Muscle layer of colon (tissue), 2 donors: Measurements from ENCODE around the gene SPATS2.

Source experiments
- H3K27ac ChIP-seq: one replicate; pipeline ENCODE4 v1.7.0; 2013; ENCODE audit warnings: low read depth, mild to moderate bottlenecking, low read length, moderate library complexity
- H3K27me3 ChIP-seq, 2 donors: one replicate each; pipeline ENCODE4 v1.7.0; 2013; ENCODE audit warnings: low read length in 2 of 2, mild to moderate bottlenecking in 2 of 2; ENCODE audit not compliant: insufficient read depth in 2 of 2, control insufficient read depth in 1 of 2
- H3K36me3 ChIP-seq: one replicate; pipeline ENCODE4 v1.7.0; 2013; ENCODE audit warnings: mild to moderate bottlenecking, low read length; ENCODE audit not compliant: insufficient read depth
- H3K4me1 ChIP-seq: one replicate; pipeline ENCODE4 v1.7.0; 2013; ENCODE audit warnings: mild to moderate bottlenecking, low read length; ENCODE audit not compliant: insufficient read depth
- H3K4me3 ChIP-seq, 2 donors: one replicate each; pipeline ENCODE4 v1.7.0; 2013; ENCODE audit warnings: low read length in 2 of 2, low read depth in 1 of 2, mild to moderate bottlenecking in 1 of 2, moderate library complexity in 1 of 2
- H3K9ac ChIP-seq: one replicate; pipeline ENCODE4 v1.7.0; 2013; ENCODE audit warnings: low read length
- H3K9me3 ChIP-seq: one replicate; pipeline ENCODE4 v1.7.0; 2013; ENCODE audit warnings: mild to moderate bottlenecking, low read length
- donor health status: abdominal sarcoma.
- donor health status: Adenocarcinoma of cecum.

Gene SPATS2

GRCh38 chr12:49557187-49557916, 190.1 kb downstream of the SPATS2 start:
- Histone ChIP-seq H3K9me3 (no peaks in the 10 kb centered on the region), H3K36me3 (peaks cover 52% of the 10 kb centered on the region), H3K27ac (no peak overlapping the region), H3K4me3 (no peak overlapping the region), H3K9ac (no peak overlapping the region), H3K27me3 (no peaks in the 10 kb centered on the region), H3K4me1 (no peaks in the 10 kb centered on the region)

GRCh38 chr12:49557917-49558215, 190.6 kb downstream of the SPATS2 start:
- Histone ChIP-seq H3K9me3 (no peaks in the 10 kb centered on the region), H3K27me3 (no peaks in the 10 kb centered on the region), H3K4me3 (no peak overlapping the region), H3K27ac (no peak overlapping the region), H3K4me1 (no peaks in the 10 kb centered on the region), H3K36me3 (peaks cover 57% of the 10 kb centered on the region), H3K9ac (no peak overlapping the region)

- Histone ChIP-seq H3K36me3 (peaks cover 63% of the 10 kb centered on the region), H3K9ac (no peak overlapping the region), H3K4me1 (no peaks in the 10 kb centered on the region), H3K9me3 (no peaks in the 10 kb centered on the region), H3K4me3 (no peak overlapping the region), H3K27me3 (no peaks in the 10 kb centered on the region), H3K27ac (no peak overlapping the region)
Measured at GRCh38 chr12:49558526-49558925, 191.3 kb downstream of the SPATS2 start.

- no peak overlapping the region for H3K9ac ChIP-seq
- peaks cover 69% of the 10 kb centered on the region for H3K36me3 ChIP-seq
- no peaks in the 10 kb centered on the region for H3K9me3 ChIP-seq
- no peaks in the 10 kb centered on the region for H3K27me3 ChIP-seq
- no peak overlapping the region for H3K27ac ChIP-seq
- H3K4me1 ChIP-seq, result no peaks in the 10 kb centered on the region
- no peak overlapping the region for H3K4me3 ChIP-seq
Measured at GRCh38 chr12:49559011-49559675, 191.9 kb downstream of the SPATS2 start.

- H3K27ac ChIP-seq, result no peak overlapping the region
- H3K36me3 ChIP-seq, result peaks cover 82% of the 10 kb centered on the region
Measured at GRCh38 chr12:49560695-49561094, 193.4 kb downstream of the SPATS2 start.

DNA sequence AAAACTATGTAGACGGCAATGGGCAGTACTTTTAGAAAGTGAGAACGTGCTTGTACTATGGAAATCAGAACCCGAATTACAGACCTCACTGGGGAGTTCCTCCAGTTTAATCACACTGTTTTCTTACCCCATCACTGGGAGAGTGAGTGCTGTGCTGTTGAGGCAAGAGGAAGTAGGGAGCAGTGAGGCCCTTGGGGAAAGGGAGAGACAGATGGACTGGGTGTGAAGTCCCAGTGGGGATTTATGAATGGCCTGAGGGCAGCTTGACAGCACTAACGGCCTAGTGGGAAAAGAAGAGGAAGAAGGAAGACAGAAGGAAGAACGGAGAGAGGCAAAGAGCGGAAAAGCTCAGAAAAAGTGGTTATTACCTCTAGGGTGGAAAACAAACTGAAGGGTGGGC, 195.0 kb downstream of the SPATS2 start:
- H3K27ac ChIP-seq, result no peak overlapping the region
- H3K36me3 ChIP-seq, result peaks cover 71% of the 10 kb centered on the region
- H3K9me3 ChIP-seq, result no peaks in the 10 kb centered on the region
- H3K4me3 ChIP-seq, result no peak overlapping the region
- no peak overlapping the region for H3K9ac ChIP-seq
- peaks cover 11% of the 10 kb centered on the region for H3K4me1 ChIP-seq
- no peaks in the 10 kb centered on the region for H3K27me3 ChIP-seq

More at GRCh38 chr12:49560695-49561094, 193.4 kb downstream of the SPATS2 start:
- Histone ChIP-seq H3K9me3 (no peaks in the 10 kb centered on the region), H3K9ac (no peak overlapping the region), H3K4me1 (no peaks in the 10 kb centered on the region), H3K27me3 (no peaks in the 10 kb centered on the region), H3K4me3 (no peak overlapping the region)

DNA sequence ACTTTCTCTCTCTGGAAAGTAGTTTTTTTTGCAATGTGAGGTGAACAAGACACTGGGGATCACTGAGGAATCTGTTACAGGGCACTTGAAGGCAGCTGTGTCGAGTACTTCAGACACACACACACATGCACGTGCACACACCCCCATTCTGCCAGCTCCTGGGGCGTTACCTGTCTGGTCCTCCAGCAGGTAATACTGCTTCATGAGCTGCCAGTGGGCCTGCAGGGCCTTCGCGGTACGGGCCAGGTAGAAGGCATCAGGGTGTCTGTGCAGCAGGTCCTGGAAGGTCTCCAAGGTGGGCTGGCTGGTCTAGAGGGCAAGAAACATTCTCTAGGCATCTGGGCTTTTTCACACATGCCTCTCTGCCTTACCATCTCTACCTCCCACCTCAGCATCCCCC, 195.6 kb downstream of the SPATS2 start:
- Histone ChIP-seq H3K9me3 (no peaks in the 10 kb centered on the region), H3K27me3 (no peaks in the 10 kb centered on the region)

DNA sequence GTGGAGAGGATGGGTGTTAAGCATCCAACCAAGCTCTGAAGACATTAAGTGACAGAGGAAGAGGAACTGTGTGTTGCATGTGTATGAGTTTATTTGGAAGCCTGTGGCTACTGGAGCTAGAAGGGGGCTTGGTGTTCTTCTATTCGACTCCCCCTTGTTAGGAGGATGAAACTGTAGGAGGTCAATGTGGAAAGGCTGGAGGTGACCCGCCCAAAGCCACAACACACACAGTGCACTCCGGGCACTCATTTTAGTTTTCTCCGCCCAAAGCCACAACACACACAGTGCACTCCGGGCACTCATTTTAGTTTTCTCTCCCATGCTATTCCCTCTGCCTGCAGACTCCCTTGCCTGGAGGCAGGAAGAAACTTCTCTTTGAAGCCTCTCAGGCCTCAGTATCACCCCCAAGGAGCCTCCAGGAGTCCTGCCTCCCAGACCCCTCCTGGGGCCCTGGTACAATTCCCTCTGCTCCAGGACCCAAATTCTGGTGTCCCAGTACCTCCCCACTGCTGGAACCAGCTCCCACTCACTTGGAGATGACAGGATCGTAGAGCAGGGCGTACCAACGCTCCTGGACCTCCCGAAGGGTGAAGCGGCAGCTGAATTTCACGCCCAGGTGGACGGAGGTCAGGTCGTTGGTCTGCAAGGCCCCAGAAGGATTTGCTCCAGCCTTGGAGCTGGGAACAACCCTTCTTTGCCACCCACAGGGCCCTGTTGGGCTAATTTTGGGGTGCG, 196.9 kb downstream of the SPATS2 start:
- Histone ChIP-seq H3K9ac (no peak overlapping the region), H3K9me3 (no peaks in the 10 kb centered on the region), H3K36me3 (peaks cover 60% of the 10 kb centered on the region), H3K27me3 (no peaks in the 10 kb centered on the region), H3K4me1 (peaks cover 13% of the 10 kb centered on the region), H3K27ac (no peak overlapping the region), H3K4me3 (no peak overlapping the region)

More for the DNA sequence above, 195.6 kb downstream of the SPATS2 start:
- H3K4me1 ChIP-seq, result peaks cover 13% of the 10 kb centered on the region
- H3K9ac ChIP-seq, result no peak overlapping the region
- no peak overlapping the region for H3K4me3 ChIP-seq
- H3K27ac ChIP-seq, result no peak overlapping the region
- peaks cover 69% of the 10 kb centered on the region for H3K36me3 ChIP-seq

- H3K27ac ChIP-seq, result no peak overlapping the region
- H3K9me3 ChIP-seq, result no peaks in the 10 kb centered on the region
- H3K27me3 ChIP-seq, result no peaks in the 10 kb centered on the region
- H3K4me3 ChIP-seq, result no peak overlapping the region
- no peak overlapping the region for H3K9ac ChIP-seq
- peaks cover 13% of the 10 kb centered on the region for H3K4me1 ChIP-seq
- H3K36me3 ChIP-seq, result peaks cover 53% of the 10 kb centered on the region
Measured at GRCh38 chr12:49564686-49565405, 197.6 kb downstream of the SPATS2 start.

GRCh38 chr12:49565406-49566265, 198.4 kb downstream of the SPATS2 start:
- H3K27ac ChIP-seq, result no peak overlapping the region
- H3K4me3 ChIP-seq, result no peak overlapping the region
- peaks cover 45% of the 10 kb centered on the region for H3K36me3 ChIP-seq
- H3K4me1 ChIP-seq, result peaks cover 13% of the 10 kb centered on the region
- no peaks in the 10 kb centered on the region for H3K27me3 ChIP-seq
- H3K9me3 ChIP-seq, result no peaks in the 10 kb centered on the region
- H3K9ac ChIP-seq, result no peak overlapping the region
